GM18868 (cell line): ENCODE data around the gene GNPDA1.
"Not testable (repeated sequence)": the region's sequence is repeated elsewhere in the genome, so short reads cannot be mapped to it uniquely, and the experiment has no call there.

Experiments
- ATAC-seq: cut with Tn5 transposase; IDR thresholded peaks from one replicate; pipeline ENCODE4 v1.9.1; 2021; ENCODE audit warnings: mild to moderate bottlenecking, moderate library complexity; ENCODE audit not compliant: unreplicated experiment

GNPDA1 gene

DNA sequence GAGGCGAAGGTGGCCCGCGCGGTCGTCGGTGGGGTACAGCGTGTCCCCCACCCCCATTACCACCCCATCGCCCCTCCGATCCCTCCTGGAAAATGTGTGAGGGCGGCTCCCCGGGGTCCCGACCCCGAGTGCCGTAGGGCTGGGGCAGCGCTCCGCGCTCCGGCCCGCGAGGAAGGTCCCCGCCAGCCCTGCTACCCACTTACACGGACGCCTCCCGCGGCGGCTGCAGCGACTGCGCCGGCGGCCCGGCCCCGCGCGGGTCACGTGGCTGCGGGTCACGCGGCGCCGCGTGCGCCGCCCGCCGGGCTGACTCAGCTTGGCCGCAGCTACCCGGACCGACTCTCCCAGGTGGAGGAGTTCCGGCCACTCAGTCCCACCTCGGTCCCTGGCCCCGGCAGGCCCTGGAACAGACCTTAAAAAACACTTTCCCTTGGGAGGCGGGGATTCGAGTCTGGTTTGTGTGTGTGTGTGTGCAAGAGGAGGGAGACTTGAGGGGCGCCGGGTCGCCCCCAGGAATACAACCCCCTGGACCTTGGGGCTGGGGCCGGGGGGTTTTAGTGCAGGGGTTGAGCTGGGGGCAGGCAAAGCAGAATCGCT, at the start of gene GNPDA1:
GNPDA1 (minus strand) TSS at position 236 of the 597 bp plus-strand sequence. CDS start 992 bp downstream, outside the sequence.
- ATAC-seq, result peak; percentile 78

DNA sequence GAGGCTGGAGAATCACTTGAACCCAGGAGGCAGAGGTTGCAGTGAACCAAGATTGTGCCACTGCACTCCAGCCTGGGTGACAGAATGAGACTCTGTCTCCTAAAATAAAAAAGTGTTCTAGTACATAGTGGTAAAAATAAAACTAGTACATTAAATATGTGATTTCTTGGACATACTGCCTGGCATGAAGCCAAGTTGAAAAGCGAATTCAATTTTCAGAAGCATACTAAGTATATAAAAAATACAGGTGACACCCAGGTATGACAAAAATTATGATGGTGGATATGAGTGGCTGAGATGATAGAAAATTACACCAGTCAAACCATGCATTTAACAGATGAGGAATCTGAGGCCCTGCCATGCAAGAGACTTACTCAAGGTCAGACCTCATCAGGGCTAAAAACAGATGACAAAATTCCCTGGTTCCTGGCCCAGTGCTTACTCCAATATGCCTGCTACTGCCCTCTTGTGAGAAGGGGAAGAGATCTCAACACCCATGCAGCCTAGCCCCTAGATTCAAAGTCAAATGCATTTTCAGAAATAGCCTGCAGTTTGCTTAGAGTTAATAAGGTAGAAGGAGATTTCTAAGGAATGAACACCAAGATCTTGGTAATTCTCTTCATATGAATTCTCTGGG, 46.6 kb upstream of the GNPDA1 start:
- ATAC-seq, result no peak

DNA sequence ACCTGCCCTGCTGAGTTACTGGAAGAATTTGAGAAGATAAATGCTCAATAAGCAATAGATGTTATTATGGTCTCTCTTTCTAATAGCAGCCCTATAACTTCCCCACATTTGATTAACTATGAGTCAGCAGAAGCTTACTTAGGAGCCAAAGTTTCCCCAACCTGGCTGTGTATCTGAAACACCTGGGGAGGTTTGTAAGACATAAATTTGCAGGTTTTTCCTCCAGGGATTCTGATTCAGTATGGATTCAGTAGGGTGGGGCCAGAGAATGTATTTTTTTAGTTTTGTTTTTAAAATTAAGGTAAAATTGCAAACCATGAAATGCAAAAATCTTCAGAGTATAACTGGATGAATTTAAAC, 44.9 kb upstream of the GNPDA1 start:
- no peak for ATAC-seq

DNA sequence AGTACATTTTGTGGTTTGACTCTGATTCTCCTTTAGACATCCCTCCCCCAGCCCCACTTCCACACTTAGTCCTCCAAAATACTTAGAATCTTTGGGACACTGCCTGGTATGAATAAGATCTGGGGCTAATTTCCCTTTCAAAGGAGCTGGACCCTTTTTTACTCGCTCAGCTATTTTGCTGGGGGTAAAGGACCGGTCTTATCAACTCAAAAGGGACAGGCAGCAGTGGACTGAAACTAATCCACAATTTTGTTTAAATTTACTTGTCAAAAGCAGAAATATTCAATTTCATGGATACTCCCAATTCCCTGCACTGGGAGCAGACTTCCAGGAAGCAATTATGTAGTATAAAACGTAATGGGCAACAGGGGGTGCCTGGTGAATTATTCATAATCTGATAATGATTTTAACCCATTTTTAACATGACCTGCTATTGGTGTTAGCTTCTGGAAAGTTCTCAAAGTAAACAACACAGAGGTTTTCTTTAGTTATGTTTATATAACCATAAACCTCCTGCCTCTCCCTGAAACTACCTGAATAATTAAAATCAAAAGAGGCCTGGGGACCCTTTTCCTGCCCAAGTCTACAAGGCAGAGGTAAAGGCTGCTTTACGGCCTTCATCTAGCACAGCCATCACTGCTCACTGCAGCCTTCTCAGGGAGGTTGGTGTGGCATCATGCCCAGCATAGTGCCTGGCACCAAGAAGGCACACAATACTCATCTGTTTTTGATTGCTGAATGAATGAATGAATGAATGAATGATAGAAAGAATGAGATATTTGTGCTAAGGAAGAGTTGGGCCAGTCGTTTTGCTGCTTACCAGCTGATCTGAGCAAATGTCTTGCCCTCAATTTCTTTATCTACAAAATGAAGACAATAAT, 44.2 kb upstream of the GNPDA1 start:
- ATAC-seq, result no peak

DNA sequence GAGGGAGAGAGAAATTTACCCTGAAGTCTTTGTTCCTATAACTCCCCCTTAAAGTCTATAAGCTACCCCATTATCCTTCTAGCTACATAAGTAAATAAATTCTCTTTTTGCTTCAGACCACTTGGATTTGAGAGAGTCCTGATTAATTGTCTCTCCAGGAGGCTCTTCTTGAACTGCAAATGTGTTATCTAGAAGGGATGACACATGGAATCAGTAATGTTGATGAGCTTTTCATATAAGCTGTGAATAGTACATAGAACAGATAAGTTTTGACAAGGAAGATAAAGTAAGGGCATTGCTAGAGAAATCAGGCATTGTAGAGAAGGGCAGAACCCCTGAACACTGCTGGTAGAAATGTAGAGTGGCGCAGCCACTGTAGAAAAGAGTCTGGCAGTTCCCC, 42.5 kb upstream of the GNPDA1 start:
- no peak for ATAC-seq

DNA sequence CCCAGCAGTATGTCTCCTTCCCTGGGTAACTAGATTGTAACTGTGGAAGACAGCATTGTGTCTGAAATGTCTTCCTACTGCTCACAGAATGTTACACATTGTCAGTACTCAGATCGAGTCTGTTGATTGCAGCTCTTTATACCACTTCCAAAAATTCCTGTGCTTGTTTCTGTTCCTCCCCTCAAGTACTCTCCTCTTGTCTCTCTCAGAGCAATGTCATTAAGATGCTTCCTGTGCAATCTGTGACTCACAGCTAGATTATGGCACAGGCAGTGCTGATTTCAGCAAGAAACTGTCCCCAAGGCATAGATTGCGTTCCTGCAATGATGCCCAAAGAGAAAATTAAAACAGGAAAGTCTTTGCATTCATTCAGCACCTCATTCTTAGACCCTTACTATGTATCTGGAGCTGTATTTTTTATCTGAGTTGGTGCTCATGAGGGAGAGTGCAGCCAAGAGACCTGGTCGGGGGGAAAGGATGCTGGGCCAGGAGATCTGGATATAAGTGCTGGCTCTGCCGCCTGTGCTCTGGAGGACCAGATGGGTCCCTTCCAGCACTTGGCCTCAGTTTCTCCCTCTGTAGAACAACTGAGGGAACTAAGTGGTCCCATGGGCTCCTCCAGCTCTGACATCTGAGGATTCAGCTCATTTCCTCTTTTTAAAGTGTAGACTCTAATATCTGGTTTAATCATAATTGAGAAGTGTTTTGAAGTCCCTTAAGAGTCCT, 40.8 kb upstream of the GNPDA1 start:
- no peak for ATAC-seq

DNA sequence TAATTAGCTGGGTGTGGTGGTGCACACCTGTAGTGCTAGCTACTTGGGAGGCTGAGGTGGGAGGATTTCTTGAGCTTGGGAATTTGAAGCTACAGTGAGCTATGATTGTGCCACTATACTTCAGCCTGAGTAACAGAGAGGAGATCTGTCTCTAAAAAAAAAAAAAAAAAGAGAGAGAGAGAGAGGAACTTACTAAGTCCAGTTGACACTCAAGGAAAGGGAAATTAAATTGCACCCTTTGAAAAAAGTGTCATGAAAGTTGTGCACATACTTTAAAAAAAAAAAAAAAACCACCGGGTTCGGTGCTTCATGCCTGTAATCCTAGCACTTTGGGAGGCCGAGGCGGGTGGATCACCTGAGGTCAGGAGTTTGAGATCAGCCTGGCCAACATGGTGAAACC, 39.2 kb upstream of the GNPDA1 start:
- ATAC-seq, result not testable (repeated sequence)

DNA sequence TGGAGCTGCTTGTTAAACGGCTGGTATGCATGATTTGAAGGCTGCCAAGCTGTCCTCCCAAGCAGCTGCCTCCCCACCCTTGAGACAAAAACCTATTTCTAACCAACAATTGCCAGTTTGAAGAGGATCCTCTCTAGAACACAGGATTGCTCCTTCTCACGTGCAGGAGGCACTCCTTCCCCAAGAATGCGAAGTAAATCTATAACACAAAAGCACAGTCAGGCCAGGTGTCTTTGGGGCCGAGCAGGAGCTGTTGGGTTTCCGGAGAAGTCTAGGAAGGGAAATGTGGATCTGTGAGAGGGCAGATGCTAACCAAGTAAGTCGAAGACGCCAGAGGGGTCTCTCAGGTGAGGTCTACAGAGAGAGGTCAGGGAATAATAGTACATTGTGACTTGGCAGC, 35.4 kb upstream of the GNPDA1 start:
- no peak for ATAC-seq

DNA sequence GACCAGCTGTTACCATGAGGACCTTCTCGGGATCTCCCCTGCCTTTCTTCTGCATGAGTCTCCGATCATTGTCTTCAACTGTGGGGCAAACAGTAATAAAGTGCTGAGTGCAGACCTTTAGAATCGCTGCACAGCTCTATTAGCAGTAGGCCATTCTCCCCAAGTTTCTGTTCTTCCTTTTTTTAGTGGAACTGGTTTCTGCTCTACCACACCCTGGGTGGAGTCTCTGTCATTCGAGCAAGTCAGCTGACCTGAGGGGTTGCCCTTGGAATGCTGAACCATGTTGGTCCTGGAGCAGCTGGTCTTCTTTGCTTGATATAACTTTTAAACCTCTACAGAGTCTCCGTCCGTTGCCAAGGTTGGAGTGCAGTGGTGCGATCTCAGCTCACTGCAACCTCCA, 33.4 kb upstream of the GNPDA1 start:
- ATAC-seq, result no peak

DNA sequence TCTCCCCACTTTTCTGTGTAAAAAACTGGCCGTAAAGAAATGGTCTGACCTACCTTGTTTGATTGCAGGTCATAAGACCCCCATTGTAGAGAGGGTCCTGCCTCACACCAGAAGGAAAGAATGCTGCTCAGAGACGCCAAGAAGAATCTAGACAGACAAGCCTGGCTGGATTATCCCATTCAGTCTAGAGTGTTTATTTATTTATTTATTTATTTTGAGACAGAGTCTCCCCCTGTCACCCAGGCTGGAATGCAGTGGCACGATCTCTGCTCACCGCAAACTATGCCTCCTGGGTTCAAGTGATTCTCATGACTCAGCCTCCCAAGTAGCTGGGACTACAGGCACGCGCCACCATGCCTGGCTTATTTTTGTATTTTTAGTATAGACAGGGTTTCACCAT, 28.1 kb upstream of the GNPDA1 start:
- not testable (repeated sequence) for ATAC-seq

DNA sequence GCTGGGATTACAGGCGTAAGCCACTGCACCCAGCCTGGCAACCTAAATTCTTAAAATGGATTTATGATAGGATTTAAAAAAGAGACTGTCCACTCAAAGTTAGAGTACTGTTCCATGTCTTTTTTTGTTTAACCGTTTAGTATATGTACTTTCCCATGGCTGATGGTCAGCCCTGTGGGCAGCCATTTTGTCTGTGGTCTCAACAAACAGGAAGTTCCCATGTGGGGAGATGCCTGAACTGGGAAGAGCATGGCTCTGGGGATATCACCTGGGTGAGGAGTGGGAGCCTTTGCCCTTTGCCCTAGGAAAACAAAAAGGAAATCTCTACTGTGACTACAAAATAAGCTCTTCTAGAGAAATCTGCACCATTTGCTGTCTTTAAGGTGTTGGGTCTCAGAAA, 27.5 kb upstream of the GNPDA1 start:
- no peak for ATAC-seq

DNA sequence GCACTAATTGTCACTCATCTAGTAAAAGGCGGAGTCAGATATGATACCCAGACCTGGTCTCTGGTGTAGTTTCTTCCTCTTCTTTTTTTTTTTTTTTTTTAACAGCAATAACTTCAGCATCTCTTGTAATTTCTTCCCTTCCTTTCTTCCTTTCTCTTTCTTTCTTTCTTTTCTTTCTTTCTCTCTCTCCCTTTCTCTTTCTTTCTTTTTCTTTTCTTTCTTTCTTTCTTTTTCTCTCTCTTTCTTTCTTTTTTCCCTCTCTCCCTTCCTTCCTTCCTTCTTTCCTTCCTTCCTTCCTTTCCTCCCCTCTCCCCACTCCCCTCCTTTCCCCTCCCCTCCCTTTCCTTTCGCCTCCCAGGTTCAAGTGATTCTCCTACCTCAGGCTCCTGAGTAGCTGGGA, 25.9 kb upstream of the GNPDA1 start:
- ATAC-seq, result no peak

DNA sequence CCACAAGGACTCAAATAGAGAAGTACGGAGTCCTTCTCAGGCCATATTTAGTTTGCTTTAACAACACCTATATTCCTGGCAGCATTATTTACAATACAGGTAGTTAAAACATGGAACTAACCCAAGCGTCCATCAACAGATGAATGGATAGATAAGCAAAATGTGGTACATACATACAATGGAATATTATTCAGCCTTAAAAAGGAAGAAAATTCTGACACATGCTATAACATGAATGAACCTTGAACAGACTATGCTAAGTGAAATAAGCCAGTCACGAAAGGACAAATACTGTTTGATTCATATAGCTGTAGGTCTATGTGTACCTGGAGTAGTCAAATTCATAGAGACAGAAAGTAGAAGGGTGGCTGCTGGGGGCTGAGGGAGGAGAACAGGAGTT, 24.8 kb upstream of the GNPDA1 start:
- ATAC-seq, result not testable (repeated sequence)

DNA sequence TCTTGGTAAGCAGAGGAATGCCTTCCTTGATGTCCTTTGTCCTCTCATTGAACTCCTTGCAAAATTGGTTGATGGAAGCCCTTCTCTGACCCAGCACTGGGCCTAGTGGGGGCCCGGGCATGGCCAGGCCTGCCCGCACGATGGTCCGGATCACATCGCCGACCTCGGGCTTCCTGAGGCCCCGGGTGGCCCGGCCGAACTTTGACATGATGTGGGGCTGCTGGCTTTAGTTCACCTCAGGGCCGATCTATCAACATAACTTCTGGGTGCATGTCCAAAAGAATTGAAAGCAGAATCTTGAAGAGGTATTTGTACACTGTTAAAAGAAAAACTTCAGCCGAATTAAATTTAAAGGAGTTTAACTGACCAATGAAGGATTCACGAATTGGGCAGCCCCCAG, 24.1 kb upstream of the GNPDA1 start:
- no peak for ATAC-seq

DNA sequence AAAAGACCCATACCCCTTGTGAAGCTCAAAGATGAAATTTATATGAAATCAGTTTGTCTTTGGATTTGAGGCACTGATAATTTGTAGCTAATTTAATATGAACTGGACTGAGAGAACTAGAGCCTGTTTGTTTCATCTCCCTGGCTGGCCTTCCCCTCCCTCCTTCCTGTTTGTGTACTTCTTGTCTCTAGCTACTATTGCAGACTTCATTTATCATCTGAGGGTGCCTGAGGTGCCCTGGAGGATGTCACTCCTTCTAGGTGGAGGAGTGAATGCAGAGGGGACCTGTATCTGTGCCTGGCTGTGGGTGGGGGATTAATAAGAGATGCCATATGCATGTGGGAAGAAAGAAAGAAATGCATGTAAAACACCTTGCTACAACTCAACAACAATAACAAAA, 22.2 kb upstream of the GNPDA1 start:
- no peak for ATAC-seq

DNA sequence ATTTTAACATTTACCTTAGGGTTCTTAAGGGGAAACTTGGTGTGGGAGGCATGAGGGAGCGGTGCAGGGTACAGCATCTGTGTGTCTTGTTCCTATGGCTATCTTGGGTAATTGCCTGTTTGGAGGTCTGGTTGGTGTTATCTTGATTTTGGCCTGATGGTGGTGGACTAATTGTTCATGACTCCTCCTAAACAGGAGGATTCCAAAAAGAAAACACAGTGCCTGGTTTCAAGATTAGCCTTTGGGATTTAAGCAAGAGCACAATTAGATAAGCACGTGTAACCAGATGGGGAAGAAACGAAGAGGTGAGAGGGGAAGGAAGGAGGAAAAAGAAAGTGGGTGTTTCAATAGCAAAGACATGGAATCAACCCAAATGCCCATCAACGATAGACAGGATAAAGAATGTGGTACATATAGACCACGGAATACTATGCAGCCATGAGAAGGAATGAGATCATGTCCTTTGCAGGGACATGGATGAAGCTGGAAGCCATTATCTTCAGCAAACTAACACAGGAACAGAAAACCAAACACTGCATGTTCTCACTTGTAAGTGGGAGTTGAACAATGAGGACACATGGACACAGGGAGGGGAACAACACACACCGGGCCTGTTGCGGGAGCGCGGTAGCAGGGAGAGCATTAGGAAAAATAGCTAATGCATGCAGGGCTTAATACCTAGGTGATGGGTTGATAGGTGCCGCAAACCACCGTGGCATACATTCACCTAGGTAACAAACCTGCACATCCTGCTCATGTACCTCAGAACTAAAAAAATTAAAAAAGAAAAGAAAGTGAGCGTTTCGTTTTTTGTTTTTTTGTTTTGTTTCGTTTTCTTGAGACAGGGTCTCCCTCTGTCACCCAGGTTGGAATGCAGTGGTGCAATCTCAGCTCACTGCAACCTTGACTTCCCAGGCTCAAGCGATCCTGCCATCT, 21.1 kb upstream of the GNPDA1 start:
- ATAC-seq, result not testable (repeated sequence)

DNA sequence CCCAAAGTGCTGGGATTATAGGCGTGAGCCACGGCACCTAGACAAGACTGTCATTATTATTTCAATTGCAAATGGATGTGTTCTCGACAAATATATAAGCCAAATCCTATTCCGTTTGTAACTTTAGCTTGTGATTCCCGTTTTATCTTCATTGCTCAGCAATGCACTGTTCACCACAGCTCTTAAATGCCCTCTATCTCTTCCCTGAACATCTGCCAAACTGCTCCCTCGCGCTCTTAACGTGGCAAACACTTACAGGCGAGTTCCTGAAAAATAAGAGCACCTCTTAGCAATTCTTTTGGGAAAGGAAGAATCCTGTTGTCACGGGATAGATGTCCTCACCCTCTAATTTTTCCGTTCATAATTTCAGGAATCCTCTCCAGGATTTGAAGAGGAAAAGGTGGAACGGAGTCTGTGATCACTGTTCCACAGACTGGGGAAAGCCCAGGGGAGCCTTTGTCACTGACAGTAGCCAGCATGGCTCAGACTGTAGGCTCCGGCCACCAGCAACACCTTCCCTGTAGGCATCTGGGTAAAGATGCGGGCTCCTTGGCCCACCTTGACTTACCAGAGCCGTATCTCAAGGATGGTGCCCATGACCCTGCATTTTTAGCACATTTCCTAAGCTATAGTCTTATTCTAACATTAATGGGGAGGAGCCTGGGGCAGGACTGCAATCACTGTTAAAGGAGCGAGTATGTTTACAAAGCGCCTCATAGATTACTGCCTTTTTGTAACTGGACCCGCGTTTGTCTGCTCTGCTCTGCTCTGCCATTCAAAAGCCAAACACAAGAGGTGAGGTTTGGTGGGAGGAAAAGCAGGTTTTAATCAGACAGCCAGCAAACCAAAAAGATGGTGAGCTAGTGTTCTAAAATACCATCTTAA, 20.2 kb upstream of the GNPDA1 start:
- ATAC-seq, result no peak

DNA sequence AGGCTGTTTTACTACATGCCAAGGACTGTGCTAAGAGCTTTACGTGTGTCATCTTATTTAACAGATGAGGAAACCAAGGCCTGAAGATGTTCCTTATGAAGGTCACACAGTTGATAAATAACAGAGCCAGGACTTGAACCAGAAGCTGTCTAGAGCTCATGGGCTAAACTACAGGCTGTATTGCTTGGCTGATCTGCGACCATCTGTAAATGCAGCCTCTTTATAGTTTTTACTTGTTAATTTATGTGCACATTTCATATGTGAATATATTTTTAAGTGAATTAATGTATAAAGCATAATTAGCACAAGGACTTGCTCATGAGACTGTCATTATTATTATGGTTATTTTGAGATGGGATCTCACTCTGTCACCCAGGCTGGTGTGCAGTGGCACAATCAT, 19.3 kb upstream of the GNPDA1 start:
- ATAC-seq, result no peak

DNA sequence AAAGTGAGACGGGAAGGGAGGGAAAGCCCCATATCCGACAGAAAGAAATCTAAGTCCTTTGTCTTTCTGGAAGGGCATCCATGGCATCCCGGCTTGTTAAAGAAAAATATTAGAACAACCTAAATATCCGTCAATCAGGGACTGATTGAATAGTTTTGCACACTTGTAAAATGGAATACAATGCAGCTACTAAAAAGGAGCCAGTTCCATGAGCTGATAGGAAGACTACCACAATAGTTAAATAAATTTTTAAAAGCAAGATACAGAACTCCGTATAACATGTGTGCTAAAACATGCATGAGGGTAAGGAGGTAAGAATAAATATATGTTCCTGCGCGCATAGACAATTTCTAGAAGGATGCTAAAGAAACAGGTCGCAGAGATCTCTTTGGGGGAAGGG, 12.8 kb upstream of the GNPDA1 start:
- ATAC-seq, result no peak
